ENCODE measurements around the gene FSTL4.

Gene FSTL4

DNA sequence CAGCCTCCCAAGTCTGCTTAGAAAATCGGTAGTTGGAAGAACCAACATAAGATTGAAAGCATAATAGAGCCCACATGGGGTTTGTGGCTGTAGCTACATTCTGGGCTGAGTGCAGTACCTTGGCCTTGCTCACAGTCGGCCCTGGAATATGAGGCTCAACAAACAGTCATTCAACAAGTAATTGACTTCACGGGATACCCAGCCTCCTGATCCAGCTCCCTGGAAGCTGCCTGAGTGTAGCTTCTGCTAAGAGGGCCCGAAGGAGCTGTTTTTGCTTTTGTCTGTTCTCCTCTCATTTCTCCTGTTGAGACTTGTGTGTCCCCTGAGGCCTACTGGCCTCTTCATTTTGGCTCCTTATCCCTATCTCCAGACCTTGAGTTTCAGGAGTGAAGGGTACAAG lies 389.8 kb downstream of the FSTL4 start:
- no peak for DNase-seq (ENCODE audit: low spot score)

DNA sequence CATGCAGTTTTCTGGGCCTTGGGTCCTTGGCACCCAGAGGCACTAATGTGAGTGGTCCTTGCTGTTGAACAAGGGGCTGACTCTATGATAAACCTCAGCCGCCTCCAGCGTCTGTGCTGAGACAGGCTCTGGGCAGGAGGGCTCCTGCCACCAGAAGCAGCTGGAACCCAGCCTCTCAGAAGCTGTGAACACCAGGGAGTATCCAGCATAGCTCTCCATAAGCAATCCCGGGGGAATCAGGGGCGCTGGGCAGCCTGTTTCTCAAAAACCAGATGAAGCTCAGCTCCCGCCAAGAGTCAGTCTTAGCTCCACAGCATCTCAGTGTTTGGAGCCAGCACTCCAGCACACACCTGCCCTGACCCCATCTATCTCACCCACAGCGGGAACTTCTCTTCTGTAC lies 390.3 kb downstream of the FSTL4 start:
- no peak for DNase-seq (ENCODE audit: low spot score)

DNA sequence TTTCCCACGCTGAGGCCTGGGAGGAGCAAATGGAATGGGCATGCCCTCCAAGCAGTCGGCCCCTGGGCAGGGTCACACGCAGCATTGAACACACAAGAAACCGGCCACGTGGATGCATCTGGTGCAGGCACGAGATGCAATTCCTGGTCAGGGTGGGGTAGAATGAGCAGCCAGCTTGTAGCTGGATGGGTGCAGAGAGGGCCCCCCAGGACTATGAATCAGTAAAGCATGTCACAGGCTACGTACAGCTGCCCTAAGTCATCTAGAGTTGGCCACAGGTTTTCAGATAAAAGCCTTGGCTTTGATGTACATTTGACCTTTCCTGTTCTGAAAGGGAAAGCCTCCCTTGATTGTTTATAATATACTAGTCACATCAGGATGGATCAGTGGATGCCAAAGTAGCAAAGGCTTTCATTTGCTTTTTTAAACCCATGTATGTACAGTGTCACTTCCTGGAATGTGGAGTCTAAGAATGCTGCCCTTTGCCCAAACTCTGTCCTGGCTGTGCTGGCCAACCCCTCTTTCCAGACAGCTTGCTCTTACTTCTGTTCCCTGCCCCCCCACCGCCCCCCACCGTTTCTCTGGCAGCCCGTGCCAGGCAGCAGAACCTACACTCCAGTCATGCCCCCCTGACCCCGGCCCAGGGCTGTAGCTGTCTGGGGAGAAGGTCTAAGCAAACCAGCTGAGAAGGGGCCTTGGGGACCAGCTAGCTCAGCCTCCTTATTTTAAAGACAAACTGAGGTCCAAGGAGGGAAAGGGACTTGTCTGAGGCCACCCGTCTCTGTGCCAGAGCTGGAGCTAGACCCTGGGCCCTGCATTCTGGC lies 391.3 kb downstream of the FSTL4 start:
- DNase-seq (ENCODE audit: low spot score): no peak

DNA sequence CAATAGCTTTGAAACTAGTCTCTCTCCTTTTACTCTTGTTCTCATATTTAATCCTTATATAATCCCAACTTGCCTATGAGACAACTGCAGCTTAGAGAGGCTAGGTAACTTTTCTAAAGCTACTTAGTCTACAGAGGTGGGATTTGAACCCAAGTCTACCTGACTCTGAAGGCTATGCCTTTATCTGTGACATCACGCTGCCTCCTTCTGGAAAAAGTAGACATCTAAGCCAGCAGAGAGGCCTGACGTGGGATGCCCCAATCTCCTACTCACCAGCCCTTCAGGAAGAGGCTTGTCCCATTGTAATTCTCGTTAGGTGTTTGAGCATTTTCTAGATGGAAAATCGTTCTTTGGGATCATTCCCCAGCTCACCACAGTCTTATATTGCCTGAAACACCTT lies 393.0 kb downstream of the FSTL4 start:
- DNase-seq (ENCODE audit: low spot score): no peak

DNA sequence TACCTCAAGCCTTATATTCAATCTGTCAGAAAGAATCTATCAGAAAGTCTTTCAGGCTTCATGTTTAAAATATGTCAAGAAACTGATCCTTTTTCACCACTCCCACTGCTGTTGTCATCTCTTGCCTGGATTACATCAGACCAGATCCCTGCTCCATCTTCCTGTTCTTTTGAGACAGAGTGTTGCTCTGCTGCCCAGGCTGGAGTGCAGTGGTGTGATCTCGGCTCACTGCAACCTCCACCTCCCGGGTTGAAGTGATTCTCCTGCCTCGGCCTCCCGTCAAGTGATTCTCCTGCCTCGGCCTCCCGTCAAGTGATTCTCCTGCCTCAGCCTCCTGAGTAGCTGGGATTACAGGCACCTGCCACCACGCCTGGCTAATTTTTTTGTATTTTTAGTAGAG lies 396.2 kb downstream of the FSTL4 start:
- peak; percentile 13 for DNase-seq (ENCODE audit: low spot score)

DNA sequence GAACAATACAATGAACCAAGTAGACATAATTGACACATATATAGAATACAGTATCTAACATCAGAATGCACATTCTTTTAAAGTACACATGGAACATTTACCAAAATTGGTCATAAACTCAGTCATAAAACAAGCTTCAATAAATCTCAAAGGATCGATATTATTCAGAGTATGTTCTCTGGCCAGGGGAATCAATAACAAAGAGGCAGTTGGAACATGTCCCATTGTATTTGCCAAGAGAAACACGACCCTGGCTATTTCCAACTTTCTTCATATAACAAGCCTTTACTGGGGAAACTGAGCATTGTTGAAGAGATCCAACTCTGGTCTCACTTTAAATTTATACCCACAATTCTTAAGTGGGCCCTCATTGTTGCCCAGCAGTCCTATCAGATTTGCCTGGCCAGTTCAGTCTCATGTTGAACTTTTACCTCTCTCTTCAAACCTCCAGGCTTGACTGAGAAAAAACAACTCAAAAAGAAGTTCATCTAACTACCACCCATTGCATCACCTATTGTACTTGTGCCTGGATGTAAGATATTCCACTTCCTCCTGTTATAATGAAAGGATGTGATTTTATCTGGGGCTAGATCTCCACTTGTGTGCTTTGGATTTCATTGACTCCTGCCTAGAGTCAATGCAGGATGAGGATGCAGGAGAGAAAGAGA lies 398.1 kb downstream of the FSTL4 start:
- DNase-seq (ENCODE audit: low spot score): no peak

DNA sequence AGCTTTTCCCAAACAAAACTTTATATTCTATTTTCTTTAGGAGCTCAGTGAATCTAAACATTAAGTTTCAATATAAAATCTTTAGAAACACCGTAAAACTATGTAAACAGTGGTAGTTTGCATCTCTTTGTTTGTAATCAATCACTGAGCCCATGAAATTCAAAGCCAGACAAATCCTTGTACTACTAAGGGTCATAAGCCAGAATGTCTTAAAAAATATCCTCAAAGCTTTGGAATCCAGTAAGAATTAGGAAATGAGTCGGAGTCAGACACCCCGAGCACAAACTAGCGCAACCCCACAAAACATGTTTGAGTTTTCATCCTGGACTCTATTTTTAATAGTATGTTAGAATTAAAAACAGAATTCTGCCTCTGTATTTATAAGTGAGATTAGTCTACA lies 406.7 kb downstream of the FSTL4 start:
- no peak for DNase-seq (ENCODE audit: low spot score)

DNA sequence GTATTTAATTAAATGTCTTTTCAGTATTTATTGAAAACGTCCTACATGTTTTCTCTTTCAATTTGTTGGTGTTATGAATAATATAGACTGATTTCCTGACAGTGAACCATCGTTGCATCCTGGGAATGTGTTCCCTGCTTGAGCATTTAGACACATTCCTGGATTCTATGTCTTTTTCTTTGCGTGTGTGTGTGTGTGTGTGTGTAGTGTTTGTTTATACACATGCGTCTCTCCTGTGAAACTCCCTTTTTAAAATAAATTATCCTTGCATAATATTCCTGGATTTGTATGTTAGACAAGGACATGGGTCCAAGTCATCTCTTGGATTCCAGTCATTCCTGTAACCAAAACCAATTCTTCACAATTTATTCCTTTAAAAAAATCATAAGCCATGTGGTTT lies 407.1 kb downstream of the FSTL4 start:
- DNase-seq (ENCODE audit: low spot score): no peak

DNA sequence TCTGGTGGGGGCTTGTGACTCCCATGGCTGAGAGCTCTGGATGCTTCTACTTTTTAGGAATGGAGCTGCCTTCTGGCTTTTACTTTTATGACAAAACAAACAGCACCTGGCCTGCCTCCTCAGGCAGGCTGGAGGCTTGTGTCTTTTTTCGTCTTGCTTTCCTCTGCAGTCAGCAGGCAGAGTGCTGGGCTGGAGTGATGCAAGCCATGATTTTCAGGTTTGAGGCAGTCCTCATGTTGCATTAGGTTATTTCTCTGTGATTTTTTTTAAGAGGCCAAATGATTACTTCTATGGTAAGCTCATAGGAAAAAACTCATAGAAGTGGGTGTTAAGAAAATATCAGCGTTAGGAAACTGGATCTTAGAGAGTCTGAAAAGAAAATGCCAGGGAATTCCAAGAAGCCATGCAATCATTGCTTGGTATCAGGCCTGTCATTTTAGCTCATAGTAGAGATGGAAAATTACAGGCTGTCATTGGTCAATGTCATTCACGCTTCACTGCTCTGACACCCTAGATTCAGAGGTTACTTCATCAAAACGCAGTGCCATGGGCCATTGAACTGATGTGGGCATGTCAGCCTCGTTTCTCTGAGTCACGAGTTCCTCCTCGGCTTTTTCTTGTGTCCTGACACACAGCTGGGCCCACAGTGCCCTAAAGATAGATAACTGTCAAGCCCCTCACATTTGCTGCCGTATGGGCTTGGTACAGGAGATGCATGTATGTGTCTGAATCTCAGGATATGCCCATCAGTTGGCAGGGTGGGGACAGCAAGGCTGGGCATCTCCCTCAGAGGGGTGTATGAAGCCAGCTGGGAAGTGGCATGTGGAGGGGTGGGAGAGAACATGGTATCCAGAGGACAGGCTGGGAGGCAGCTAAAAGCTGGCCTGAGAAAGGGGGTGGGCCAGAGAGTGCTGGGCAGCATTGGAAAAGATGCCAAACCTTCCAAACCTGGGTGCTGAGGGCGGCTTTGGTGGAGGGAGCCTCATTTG lies 408.7 kb downstream of the FSTL4 start:
- DNase-seq (ENCODE audit: low spot score): no peak

DNA sequence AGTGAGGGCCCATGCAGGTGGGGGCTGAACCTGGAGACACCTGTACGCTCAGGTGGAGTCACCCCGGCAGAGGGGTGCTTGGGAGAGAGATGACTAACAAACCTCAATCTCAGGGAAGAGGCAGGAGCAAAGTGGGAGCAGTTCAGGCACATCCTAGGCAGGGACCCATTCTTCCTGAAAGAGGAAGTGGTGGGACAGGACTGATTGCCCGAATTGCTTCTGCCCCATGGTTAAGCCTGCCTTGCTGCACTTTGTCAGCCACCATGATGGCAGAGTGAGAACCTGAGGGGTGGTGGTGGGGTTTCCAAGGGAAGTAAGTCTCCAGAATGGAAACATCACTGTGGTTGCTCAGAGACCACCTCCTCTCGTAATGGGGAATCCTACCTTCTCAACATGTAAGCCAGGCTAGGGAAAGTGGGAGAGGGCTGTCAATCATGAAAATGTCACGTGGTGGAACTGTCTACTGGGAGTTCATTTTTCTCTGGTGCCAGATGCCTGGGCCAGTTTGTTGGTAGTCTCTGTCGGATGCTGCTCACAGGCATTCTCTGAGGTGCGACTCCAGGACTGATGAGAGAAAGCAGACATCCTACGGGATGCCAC lies 410.2 kb downstream of the FSTL4 start:
- no peak for DNase-seq (ENCODE audit: low spot score)

DNA sequence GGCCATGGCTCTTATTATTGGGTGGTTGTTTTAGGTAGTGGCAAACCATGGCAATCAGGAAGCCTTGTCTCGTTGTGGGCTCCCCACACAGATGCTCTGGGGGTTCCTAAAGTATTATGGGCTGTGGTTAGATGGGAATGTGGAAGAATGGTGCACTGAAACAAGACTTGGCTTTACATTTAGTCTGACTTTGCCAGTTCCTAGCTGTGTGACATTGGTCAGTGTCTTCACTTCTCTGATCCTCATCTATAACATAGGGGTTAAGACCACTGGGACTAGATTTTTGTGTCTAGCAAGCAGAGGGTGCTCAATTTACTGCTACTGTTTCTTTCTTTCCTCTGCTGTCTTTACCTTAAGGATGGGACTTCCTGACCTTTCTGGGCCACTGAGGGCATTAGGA lies 411.0 kb downstream of the FSTL4 start:
- no peak for DNase-seq (ENCODE audit: low spot score)

DNA sequence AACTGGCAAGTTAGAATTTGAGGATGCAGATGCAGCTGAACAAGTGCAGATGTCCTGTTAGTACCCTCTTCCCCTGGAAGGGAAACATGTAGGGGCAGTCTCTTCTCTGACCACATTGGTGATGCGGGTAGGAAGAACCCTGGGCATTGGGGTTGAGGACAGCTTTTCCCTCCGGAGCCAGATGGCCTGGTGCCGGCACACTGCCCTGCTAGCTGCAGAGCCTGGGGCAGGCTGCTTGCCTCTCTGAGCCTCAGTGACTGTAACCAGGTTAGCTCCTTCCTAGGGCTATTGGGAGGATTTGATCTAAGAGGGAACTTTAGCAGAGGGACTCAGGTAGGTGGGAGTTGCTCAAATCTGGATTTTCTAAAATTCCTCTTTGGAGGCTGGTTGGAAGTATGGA lies 412.1 kb downstream of the FSTL4 start:
- DNase-seq (ENCODE audit: low spot score): no peak

DNA sequence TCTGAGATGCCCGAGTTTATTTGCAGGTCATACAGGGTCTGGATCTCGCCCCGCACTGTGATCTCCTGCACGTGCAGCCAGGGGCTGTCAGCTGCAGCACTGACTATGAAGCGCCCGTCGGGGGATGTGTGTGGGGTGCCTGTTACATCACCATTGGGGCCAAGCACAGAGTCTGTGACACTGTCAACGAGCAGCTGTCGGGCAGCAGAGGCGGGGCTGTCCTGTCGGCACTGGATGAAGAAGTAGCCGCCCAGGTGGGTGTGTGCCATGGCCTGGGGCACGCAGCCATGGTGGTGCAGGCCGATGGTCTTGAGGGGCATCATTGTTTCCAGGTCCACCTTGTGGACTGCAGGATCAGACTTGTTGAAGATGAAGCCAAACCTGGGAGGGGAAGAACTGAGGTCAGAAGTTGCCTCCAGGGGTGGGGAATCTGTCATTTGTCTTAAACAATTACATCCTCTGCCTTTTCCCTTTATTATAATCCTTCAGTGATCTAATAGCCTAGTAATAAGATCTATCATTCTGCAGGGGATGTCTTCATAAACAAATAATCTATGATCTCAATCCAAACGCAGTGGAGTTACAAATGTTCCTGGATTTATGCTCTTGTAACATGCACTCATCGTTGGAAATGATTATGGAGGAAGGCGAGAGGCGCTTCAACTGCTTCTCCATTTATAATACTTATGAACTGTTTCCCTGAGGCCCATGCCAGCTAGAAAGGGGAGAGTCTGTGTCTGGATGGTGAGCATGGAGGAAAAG lies 412.7 kb downstream of the FSTL4 start:
- DNase-seq (ENCODE audit: low spot score): no peak

DNA sequence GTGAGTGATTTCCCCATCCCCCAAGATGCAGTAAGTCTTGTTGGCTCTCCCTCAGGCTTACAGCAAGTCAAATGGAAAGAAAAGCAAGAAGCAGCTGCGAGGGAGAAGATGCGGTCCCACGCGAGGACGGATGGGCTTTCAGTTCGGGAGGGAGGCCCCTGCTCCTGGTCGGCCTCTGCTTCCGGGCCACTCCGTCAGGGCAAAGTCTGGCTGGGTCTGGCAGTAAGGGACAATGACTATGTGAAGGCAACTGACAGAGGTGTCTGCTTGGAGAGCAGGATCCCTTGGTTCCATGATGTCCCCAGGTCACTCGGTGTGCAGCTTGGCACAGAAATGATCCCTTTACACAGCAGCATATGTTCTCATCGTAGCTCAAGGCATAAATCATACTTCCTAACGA lies 413.8 kb downstream of the FSTL4 start:
- no peak for DNase-seq (ENCODE audit: low spot score)

DNA sequence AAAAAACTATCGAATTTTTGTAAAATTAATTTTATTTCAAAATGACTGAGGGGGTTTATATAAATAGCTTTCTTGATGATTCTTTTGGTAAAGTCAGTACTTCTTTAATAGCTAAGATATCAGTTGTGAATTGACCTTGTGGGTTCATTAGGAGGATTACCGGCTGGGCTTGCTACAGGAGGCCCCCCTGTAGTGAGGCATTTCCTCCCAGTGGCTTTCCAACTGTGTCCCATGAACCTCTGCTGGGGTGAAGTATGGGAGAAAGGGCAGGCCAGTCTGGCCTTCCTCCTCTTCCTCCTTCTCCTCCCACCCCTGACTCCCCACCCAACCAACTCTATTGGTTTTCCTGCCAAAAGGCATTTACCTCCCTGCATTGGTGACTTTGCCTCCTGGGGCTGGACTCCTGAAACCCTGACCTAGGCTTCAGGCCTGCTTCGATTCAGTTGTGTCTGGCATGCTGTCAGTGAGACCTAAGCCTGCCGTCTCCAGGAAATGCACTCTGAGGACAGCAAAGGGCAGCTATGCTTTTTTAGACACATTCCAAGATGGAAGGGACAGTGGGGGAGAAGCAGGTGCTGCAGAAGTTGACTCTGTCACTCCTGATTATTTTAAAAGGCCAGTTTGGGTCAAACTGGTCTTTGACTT lies 415.8 kb downstream of the FSTL4 start:
- no peak for DNase-seq (ENCODE audit: low spot score)

DNA sequence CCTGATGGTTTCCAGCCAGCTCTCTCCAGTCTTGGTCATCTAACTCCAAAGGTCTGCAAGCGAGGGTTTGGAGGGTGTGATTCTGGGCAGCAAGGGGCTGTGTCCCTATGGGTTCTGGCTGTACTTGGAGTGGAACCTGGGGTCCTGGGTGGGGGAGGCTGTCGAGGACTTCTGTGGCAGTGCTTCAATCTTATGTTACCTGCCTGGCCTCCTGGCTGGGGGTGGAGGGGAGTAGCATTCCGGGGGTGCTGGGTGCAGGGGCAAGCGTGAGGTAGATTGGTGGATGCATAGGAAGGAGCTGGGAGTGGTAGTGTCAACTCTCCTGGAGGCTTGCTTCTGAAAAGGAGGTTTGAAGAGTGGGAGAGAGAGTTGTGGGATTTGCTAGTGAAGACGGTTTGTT lies 417.1 kb downstream of the FSTL4 start:
- DNase-seq (ENCODE audit: low spot score): no peak

DNA sequence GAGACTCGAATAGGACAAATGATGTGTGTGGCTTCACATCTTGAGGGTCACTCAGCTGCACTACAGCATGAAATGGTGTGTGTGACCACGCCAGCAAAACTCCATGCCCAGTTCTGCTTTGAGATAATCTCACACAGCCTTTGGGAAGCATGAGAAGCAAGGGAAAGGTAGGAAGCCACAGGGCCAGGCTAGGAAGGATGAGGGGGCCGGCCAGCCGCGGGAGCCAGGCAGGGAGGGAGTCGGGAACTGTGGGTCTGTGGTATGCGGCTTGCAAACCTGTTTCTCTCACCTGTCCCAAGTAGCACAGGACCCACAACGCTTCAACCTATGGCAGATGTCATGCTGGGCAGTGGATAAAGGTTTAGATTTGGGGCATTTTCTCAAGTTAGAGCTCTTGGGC lies 418.5 kb downstream of the FSTL4 start:
- no peak for DNase-seq (ENCODE audit: low spot score)

DNA sequence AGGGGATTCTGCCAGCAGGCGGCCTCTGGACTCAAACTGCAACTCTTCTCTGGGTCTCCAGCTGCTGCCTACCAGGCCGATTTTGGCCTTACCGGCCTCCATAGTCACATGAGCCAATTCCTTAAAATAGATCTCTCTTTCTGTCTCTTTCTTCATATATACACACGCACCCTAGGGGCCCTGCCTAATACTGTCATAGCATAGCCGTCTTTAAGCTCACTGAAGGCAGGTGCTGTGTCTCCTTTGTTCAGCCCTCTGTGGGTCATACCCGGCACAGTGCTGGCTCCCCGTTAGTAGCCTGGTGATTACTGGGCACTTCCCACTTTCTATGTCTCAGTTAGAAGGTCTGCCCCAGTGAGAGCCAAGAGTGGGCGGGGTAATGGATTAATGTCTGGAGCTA lies 419.6 kb downstream of the FSTL4 start:
- no peak for DNase-seq (ENCODE audit: low spot score)

DNA sequence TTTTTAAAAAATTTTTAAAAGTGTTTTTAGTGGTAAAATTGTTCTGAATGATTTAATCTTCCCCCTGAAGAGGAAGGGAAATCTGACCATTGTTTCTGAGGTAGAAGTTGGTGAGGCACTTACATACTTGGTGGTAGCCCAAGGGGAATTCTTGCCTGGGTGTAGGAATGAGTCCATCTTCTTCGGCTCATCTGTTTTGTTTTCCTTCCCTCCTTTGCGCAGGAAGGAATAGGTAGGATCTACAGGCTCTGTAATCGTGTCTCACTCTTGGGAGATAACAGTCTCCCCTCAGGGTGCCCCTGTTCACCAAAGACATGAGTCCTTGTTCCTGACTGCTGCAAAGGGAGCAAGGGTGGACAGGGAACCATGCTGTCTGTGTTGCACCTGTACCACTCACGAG lies 422.5 kb downstream of the FSTL4 start:
- no peak for DNase-seq (ENCODE audit: low spot score)

DNA sequence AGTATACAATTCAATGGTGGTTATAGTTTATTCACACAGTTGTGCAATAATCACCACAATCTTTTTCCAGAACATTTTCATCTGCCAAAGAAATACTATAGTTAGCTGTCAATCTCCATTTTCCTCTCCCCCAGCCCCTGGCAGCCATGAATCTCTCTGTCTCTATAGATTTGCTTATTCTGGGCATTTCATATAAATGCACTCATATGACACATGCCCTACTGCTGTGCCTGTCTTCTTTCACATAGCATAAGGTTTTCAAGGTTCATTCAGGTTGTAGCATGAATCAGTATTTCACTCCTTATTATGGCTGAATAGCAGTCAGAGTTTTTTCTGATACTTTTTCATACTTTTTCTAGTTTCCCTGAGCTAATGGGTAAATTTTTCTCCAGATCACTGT lies 432.9 kb downstream of the FSTL4 start:
- no peak for DNase-seq (ENCODE audit: low spot score)
